Measurements from ENCODE around the gene ORC5.
"Not testable (repeated sequence)": the region's sequence is repeated elsewhere in the genome, so short reads cannot be mapped to it uniquely, and the experiment has no call there.

Gene ORC5

DNA sequence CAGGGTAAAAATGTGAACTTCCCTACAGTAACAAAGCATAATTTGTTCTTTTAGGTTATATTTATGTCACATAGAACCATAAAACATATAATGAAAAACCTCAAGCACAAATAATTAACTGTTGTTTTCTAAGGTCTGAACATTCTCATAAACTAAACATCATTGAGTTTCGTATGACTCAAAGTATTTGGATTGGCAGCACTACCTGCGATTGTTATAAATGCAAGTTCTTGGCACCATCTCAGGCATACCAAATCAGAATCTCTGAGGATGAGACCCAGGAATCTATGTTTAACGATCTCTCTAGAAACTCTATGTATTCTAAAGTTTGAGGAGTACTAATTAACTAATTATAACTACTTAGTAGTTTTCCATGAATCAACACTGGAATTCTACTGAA, 22.5 kb downstream of the ORC5 start:
- DNase-seq, result no peak

DNA sequence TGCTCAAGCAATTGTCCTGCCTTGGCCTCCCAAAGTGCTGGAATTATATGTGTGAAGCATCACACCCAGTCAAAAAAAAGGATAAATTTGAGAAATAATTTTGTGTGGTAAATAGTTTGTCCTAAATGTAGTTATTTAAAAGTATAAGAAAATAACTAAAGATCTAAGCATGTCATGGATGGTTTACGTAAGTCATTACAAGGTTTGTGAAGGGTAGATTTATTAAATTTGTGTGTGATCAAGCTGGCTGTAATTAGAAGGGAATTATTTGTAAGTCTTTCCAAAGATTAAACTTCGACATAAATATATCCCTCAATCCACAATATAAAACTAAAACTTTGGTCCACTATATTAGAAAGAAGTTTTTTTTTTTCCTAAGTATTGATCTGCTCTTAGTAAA, 28.6 kb downstream of the ORC5 start:
- no peak for DNase-seq

- DNase-seq, result not testable (repeated sequence)
Measured at GRCh38 chr7:104177565-104178083, 30.2 kb downstream of the ORC5 start.

GRCh38 chr7:104176332-104176731, 31.5 kb downstream of the ORC5 start:
- no peak for DNase-seq

- DNase-seq, result no peak
Measured at GRCh38 chr7:104175361-104175984, 32.3 kb downstream of the ORC5 start.

DNA sequence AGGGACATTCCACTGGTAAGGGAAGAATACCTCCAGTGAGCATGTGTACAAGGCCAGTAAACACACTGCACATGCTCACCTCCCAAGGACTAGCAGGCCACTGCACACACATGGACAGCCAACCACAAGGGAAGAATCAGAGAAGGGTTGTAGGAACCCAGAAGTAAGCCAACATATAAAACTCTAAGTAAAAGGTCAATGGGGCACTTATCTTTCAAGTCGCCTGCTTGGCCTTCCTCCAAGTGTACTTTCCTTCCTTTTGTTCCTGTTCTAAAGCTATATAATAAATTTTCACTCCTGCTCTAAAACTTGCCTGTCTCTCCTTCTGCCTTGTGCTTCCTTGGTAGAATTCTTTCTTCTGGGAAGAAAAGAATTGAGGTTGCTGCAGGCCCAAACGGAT, 33.0 kb downstream of the ORC5 start:
- DNase-seq, result no peak

- no peak for DNase-seq
Measured at GRCh38 chr7:104162081-104162480, 45.7 kb downstream of the ORC5 start.

DNA sequence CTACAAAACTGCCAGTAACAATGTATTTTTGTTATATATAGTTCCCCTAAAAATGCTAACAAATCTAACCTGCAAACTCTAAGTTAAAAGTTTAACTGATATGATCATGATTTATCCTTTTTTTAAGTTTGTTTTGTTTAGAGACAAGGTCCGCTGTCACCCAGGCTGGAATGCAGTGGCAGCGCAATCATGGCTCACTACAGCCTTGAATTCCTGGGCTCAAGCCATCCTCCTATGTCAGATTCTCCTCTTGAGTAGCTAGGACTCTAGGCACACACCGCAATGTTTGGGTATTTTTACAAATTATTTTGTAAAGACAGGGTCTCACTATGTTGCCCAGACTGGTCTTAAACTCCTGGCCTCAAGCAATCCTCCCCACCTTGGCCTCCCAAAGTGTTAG, 46.6 kb downstream of the ORC5 start:
- DNase-seq, result no peak

DNA sequence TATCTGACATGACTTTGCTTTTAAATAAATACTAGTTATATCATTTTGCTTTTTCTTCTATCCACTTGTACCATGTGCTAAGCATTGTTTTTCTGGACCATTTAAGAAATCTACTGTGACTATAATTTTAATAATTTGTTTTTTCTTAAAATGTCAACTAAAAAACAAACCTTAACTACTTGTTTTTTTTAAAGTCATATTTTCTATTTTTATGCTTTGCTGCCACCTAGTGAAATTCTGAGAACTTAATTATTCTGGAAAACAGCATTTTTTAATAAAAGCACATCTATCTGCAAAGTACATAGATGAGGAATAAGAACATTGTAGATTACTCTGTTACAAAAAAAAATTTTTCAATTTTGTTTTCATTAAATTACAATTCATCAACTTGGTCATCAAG, 47.4 kb downstream of the ORC5 start:
- no peak for DNase-seq

- DNase-seq, result no peak
Measured at GRCh38 chr7:104156842-104157277, 51.0 kb downstream of the ORC5 start.

- no peak for DNase-seq
Measured at GRCh38 chr7:104153287-104153686, 54.5 kb downstream of the ORC5 start.

DNA sequence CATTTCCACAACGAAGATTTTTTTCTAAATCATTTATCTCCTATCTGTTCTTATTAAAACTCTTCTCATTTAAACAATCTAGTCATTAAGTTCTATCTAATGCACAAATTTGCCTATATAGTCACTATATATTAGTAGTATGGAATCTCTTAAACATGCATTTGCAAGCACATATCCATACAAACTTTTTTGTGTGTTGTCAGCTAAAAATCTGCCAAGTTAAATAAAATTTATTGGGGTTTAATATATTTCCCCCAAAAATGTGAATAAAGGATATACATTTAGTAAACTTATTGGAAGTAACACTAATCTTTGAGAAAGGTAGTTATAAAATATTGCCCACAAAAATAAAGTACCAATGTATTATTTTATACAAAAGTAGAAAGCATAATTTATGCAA, 55.3 kb downstream of the ORC5 start:
- DNase-seq, result no peak

GRCh38 chr7:104150470-104150869, 57.3 kb downstream of the ORC5 start:
- DNase-seq, result no peak

GRCh38 chr7:104149822-104150221, 58.0 kb downstream of the ORC5 start:
- DNase-seq, result no peak

DNA sequence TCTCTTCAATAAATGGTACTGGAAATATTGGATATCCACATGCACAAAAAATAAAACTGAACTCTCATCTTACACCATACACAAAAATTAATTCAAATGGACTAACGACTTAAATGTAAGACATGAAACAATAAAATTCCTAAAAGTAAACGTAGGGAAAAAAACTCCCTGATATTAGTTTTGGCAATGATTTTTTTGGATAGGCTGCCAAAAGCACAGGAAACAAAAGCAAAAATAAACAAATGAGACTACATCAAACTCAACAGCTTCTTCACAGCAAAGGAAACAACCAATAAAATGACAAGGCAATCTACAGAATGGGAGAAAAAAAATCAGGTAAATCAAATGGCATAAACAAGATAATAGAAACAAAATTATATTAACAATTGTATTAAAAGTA, 65.7 kb downstream of the ORC5 start:
- DNase-seq, result no peak

- no peak for DNase-seq
Measured at GRCh38 chr7:104137971-104138370, 69.8 kb downstream of the ORC5 start.

GRCh38 chr7:104137511-104137910, 70.3 kb downstream of the ORC5 start:
- DNase-seq, result no peak

GRCh38 chr7:104136981-104137380, 70.8 kb downstream of the ORC5 start:
- DNase-seq, result no peak

DNA sequence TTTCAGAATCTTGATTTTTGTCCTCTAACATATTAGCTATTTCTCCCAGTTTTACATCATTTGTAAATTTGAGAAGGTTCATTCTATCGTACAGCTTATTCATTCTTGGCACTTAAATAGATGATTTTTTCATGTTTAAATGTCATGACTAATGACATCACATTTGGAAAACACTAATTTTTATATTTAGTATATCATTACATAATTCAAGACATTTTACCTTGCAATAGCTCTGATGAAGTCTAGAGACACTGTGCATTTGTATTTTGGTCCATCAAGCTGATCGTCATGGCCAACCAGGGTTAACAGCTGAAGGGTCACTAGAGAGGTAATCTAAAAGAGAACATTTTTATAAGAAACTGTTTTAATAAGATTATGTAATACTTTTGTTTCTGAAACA, 71.3 kb downstream of the ORC5 start:
- DNase-seq, result no peak

DNA sequence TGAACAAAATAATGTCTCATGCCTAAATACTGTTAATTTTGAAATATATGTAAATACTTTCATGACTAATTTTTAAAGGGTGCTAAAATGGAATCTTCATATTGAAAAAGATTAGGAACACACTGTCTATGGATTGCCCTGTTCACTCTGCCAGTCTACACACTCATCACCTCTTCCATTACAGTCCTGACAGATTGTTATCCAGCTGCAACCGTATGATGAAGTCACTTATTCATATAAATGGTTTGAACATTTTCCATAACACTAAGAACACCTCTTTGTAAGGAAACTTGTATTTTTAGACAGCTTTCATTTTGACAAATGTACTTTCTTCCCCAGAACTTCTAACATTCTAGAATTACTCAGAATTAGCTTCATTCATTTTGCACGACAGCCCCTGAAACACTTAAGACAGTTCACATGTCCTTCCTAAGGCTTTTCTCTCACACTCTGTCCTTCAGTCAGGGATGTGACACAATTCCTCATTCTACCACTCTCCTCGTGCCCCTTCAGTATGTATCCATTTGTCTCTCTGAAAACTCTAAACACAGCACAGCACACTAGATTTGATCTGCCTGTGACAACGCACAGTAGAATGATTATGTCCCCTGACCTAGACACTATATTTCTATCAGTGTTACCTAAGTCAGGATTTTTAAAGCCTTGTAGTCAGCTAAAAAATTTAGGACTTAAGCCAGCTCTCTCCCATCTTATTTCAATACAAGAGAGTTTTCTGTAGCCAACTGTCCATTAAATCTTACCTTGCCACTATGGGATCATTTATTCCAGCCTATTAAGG, 71.9 kb downstream of the ORC5 start:
- no peak for DNase-seq

DNA sequence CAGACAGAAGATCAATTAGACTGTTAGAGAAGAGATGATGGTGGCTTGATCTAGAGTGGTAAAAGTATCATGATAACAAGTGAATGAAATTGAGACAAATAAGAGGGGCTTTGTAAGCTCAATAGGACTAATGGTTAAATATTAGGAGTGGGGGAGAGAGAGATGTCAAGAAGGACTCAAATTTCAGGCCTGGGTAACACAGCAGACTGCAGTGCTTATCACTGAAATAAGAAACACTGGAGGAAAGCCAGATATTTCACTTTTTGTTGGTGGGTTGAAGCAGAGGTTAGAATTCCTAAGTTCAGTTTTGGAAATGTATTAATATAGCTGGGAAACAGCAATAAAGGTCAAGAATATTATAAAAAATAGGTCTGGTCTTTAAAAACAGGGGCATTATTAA, 74.6 kb downstream of the ORC5 start:
- no peak for DNase-seq

- DNase-seq, result no peak
Measured at GRCh38 chr7:104130726-104131125, 77.1 kb downstream of the ORC5 start.

GRCh38 chr7:104127204-104127603, 80.6 kb downstream of the ORC5 start:
- DNase-seq, result no peak

DNA sequence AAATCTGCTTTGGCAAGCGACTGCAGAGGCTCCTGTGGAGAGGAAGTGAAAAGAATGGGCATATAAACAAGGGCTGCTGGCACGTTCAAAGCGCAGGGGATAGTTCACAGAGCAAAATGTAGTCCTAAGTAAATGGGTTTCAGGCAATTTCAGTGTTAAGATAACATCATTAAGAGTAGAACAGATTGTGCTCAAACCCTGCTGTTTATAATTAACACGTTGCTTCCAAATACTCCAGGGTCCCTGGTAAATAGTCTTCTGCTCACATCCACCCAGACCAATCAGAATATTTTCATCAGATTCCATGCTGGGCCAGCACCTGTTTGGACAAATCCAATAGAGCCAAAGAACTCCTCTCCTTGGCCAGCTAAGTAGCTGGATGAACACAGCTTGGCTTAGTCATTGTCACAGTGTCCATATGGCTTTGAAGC, 81.4 kb downstream of the ORC5 start:
- no peak for DNase-seq

Data from GF-D8 (cell line).